A549 treated with AZD9567 at 1 μM for 4 hours (cell line): ENCODE results near the gene GNG11. TPM values are rescaled to one million over a fixed set of nuclear protein-coding genes. Genes with fewer than 3 reads are reported as not detected.

Experiments used
- total RNA-seq: library from RNA; stranded (reverse); fragments of 200-300 nt; extraction: Qiagen RNA extraction; gene quantifications from 5 replicates; pipeline ENCODE4 v1.2.3, GENCODE V29; 2022; ENCODE audit not compliant: insufficient read depth

The GNG11 gene
- 28.8 to 34.9 TPM (median 32.4 TPM) in 5 replicates for total RNA-seq

DNA sequence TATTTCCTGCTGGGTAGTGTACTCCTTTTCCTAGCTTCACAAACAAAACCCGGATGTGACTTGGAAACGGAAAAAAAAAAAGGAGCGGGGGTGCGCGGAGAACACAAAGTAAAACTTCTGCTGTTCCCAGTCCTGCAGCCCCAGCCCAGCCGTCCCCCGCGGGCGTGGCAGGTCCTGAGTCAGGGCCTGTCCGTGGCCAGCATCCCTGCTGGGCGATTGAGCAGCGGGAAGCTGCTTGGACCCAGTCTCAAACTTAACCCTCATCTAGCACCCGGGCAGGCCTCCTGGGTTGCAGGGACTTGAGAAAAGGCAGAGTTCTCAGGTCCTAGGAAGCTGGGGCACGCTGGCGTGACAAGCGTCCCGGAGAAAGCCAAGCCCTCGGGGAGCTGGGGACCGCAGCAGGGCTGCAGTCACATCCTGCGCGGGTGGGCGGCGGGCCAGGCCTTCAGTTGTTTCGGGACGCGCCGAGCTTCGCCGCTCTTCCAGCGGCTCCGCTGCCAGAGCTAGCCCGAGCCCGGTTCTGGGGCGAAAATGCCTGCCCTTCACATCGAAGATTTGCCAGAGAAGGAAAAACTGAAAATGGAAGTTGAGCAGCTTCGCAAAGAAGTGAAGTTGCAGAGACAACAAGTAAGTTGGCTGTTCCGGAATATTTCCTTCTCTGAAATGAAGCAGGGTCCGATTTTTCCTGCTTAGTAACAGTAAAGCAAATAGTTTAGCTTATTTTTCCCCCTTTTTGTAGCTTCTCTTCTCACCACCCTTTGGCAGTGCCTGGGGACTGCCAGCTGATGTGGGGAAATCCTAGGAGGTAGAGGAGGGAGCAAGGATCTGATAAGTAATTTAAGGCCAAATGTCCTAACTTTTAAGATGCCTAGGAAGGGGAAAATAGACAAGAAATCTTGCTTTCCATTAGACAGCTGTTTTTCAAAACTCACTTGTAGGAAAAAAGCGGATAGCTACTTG, at the start of gene GNG11:
Gene GNG11, plus strand, starts transcription at position 129 of the 960 bp plus-strand sequence. Its CDS starts 403 bp downstream, at position 532.

GRCh38 chr7:93890464-93891068, 31.0 kb upstream of the GNG11 start, which contains the start of gene TFPI2:
TFPI2 (minus strand) TSS chr7:93890753; CDS start chr7:93890678, 75 bp downstream.

DNA sequence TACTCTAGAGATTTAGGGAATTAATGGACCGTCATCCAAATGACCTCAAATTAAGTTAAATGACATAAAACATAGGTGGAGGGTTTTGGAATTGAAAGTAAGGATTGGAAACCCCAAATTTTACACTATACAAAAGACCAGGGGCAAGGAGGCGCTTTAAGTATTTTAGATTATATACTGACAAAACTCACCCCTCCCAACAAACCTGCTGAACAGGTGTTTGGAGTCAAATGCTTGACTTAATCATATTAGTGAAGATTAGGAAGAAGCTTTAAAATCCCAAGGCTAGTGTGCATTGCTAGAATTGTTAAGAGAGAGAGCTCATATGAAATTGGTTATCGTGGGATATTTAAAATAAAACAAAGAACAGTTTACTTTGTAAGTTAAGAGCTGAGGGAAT, 15.3 kb upstream of the GNG11 start, which contains the start of gene GNGT1:
Gene GNGT1, plus strand, starts transcription at position 301 of the 400 bp plus-strand sequence. CDS start 180 bp downstream, outside the sequence.

Other genes with a start within 250 kb of the GNG11 start
- gene TFPI2, start 31.0 kb upstream of the GNG11 start, total RNA-seq = 201 to 245 TPM (median 232 TPM) in 5 replicates
- not detected in 5 replicates for gene GNGT1, start 15.2 kb upstream of the GNG11 start, total RNA-seq
- gene BET1, start 82.6 kb downstream of the GNG11 start, total RNA-seq = 20.4 to 30.9 TPM (median 25.4 TPM) in 5 replicates